Islet precursor cell (in vitro differentiated cells): ENCODE data around the gene RILPL2.
"Not testable (repeated sequence)": the region's sequence is repeated elsewhere in the genome, so short reads cannot be mapped to it uniquely, and the experiment has no call there.

ENCODE experiments used
- DNase-seq: peaks from one replicate; pipeline ENCODE4 v3.0.0-alpha.2; 2018

RILPL2 gene

DNA sequence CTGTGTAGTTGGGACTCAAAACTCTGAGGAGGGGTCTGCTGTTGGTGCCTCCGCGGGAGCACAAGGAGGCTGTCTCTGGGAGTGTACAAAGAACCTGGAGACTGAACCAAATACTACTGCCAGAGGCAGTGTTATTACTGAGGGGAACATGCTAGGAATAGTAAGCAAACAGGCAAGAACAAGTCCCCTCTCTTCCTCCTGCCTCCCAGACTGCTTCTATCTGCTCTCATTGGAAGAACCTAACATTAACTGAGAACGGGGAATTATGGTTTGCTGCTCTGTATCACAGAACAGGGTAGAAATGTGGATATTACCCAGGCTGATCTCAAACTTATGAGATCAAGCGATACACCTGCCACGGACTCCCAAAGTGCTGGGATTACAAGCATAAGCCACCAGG lies 57.1 kb downstream of the RILPL2 start:
- DNase-seq: no peak

DNA sequence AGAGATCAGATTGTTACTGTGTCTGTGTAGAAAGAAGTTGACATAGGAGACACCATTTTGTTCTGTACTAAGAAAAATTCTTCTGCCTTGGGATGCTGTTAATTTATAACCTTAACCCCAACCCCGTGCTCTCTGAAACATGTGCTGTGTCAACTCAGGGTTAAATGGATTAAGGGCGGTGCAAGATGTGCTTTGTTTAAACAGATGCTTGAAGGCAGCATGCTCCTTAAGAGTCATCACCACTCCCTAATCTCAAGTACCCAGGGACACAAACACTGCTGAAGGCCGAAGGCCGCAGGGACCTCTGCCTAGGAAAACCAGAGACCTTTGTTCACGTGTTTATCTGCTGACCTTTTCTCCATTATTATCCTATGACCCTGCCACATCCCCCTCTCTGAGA lies 64.1 kb downstream of the RILPL2 start:
- DNase-seq: not testable (repeated sequence)

DNA sequence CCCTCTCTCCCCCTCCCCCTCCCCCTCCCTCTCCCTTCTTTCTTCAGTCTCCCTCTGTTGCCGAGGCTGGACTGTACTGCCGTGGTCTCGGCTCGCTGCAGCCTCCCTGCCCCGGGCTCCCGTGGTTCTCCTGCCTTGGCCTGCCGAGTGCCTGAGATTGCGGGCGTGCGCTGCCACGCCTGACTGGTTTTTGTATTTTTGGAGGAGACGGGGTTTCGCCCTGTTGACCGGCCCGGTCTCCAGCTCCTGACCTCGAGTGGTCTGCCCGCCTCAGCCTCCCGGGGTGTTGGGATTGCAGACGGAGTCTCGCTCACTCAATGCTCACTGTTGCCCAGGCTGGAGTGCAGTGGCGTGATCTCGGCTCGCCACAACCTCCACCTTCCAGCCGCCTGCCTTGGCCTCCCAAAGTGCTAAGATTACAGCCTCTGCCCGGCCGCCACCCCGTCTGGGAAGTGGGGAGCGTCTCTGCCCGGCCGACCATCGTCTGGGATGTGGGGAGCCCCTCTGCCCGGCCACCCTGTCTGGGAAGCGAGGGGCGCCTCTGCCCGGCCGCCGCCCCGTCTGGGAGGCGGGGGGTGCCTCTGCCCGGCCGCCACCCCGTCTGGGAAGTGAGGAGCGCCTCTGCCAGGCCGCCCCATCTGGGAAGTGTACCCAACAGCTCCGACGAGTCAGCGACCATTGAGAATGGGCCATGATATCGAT lies 64.7 kb downstream of the RILPL2 start:
- DNase-seq: not testable (repeated sequence)

DNA sequence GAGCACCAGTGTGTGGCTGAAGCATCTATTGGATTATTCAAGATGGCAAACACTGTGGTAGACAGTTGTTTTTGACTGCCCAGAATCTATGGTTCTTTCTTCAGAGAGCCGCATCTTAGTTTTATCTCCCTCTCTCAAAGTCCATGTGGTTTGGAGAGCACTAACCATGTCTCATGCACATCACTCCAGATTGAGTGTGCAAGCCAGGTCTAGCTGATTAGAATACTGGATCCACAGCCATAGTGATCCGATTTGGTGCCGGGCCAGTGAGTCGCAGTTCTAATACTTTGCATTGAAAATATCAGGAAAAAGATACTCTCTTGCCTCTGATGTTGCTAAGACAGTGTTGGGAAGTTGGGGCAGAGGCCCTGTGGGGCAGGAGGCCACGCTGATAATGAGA lies 67.3 kb downstream of the RILPL2 start:
- DNase-seq: no peak

DNA sequence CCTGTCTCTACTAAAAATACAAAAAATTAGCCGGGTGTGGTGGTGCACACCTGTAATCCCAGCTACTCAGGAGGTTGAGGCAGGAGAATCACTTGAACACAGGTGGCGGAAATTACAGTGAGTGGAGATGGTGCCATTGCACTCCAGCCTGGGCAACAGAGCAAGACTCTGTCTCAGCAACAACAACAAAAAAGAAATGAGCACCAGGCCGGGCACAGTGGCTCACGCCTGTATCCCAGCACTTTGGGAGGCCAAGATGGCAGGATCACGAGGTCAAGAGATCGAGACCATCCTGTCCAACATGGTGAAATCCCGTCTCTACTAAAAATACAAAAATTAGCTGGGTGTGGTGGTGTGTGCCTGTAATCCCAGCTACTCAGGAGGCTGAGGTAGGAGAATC lies 68.1 kb downstream of the RILPL2 start:
- not testable (repeated sequence) for DNase-seq

DNA sequence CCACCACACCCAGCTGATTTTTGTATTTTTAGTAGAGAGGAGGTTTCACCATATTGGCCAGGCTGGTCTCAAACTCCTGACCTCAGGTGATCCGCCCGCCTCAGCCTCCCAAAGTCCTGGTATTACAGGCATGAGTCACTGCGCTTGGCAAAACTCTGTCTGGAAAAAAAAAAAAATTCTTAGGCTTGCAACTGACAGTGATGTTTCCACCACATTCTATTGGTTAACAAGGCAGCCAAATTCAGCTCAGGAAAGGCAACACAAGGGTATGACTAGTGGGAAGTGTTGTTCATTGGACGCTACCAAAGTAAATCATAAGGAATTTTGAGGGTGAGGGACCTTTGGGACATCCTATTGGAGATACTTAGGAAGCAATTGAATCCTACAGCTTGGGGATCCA lies 69.0 kb downstream of the RILPL2 start:
- DNase-seq: no peak
